Measurements from ENCODE around the gene IARS1. TPM values are rescaled to one million over a fixed set of nuclear protein-coding genes. Genes with fewer than 3 reads are reported as not detected.

IARS1 gene
- polyA plus RNA-seq, 4 donors, result 5.1 to 54.4 (median 28.4) TPM

- FAIRE-seq, result no peak
- no peak overlapping the region for H3K27ac ChIP-seq (ENCODE audit: low read depth in 1 of 3, low read length in 2 of 3)
- H3K4me1 ChIP-seq (ENCODE audit: control insufficient read depth in 3 of 3, insufficient read depth in 2 of 3, low read depth in 1 of 3, low read length in 2 of 3), result peaks cover 0 to 9% (median 0%) of the 10 kb centered on the region in 3 donors
- DNase-seq, result no peak
- no peak overlapping the region for H3K4me3 ChIP-seq (ENCODE audit: low read depth in 1 of 3, low read length in 3 of 3)
- no peaks in the 10 kb centered on the region for H3K27me3 ChIP-seq (ENCODE audit: control insufficient read depth in 3 of 3, insufficient read depth in 3 of 3, low read length in 3 of 3)
- WGBS, 3 donors, result 88 to 95% (median 89%) methylated on average over 4 of the region's 4 CpGs
- H3K9me3 ChIP-seq (ENCODE audit: control insufficient read depth in 2 of 2, insufficient read depth in 1 of 2, low read depth in 1 of 2, low read length in 1 of 2), result no peaks in the 10 kb centered on the region
- peaks cover 24 to 41% (median 30%) of the 10 kb centered on the region in 3 donors for H3K36me3 ChIP-seq (ENCODE audit: control insufficient read depth in 3 of 3, insufficient read depth in 2 of 3, low read depth in 1 of 3, low read length in 3 of 3)
Observed at GRCh38 chr9:92247296-92247695, 46.2 kb downstream of the IARS1 start.

DNA sequence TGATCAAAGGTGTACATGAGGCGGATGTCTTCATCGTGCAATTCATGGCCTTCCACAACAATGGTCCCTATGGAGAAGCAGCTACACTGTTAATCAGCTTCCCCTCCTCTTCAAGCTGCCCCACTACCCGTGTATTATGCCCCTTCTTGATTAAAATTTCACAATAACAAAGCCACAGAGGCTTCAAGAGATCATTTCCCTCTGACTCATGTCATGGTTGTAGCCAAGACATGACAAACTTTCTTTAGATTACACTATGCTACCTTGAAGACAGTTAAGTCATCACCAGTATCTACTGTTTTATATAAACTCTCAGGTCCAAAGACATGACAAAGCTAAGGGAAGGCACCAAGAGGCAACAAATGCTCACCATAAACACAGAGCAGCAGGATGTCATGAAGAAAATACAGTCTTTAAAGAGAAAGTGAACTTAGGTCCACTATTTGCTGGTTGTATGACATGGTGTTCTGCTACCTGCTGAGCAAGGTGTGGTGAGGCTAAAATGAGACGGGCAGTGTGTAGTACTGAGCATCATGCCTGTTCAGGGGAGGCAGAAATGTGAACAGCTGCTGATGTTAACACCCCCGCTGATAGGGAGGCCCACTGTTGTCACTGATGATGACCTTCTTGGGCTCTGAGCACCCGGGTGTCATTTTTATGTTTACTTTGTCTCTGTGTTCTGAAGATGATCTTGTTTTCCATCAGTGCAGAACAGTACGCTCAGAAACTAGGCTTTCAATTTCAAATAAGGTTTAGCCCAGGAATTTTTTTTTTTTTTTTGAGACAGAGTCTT is 48.3 kb downstream of the IARS1 start:
- WGBS, 3 donors, result 89 to 91% (median 89%) methylated on average over 7 of the region's 7 CpGs
- peaks cover 0 to 9% (median 0%) of the 10 kb centered on the region in 3 donors for H3K4me1 ChIP-seq (ENCODE audit: control insufficient read depth in 3 of 3, insufficient read depth in 2 of 3, low read depth in 1 of 3, low read length in 2 of 3)
- FAIRE-seq, result no peak

More for the DNA sequence above, 48.3 kb downstream of the IARS1 start:
- Histone ChIP-seq H3K9me3 (ENCODE audit: control insufficient read depth in 2 of 2, insufficient read depth in 1 of 2, low read depth in 1 of 2, low read length in 1 of 2) (no peaks in the 10 kb centered on the region), H3K4me3 (ENCODE audit: low read depth in 1 of 3, low read length in 3 of 3) (no peak overlapping the region), H3K36me3 (ENCODE audit: control insufficient read depth in 3 of 3, insufficient read depth in 2 of 3, low read depth in 1 of 3, low read length in 3 of 3) (peaks cover 25 to 40% (median 25%) of the 10 kb centered on the region in 3 donors), H3K27me3 (ENCODE audit: control insufficient read depth in 3 of 3, insufficient read depth in 3 of 3, low read length in 3 of 3) (no peaks in the 10 kb centered on the region), H3K27ac (ENCODE audit: low read depth in 1 of 3, low read length in 2 of 3) (no peak overlapping the region)
- no peak for DNase-seq

Other genes with a start within 250 kb of the IARS1 start
- 10 to 100 TPM; 13.4 to 86.5 (median 37.9) TPM for gene SPTLC1, start 178.3 kb downstream of the IARS1 start, polyA plus RNA-seq
- 10 to 100 TPM; 11.3 to 39.9 (median 13.1) TPM for gene NOL8, start 31.7 kb upstream of the IARS1 start, polyA plus RNA-seq
- 1 to 10 TPM in 2 of 4 donors, under 1 TPM in 2; 0.22 to 3.5 (median 2.0) TPM for gene CENPP, start 32.3 kb upstream of the IARS1 start, polyA plus RNA-seq
- gene OGN, start 110.9 kb upstream of the IARS1 start, polyA plus RNA-seq, result 10 to 100 TPM in 1 of 4 donors, 1 to 10 TPM in 2, not detected in 1; 1.1 to 59.2 (median 6.7) TPM
- gene OMD, start 130.8 kb upstream of the IARS1 start, polyA plus RNA-seq, result 1 to 10 TPM in 1 of 4 donors, under 1 TPM in 2, not detected in 1; 0.10 to 3.6 (median 0.27) TPM
- gene ASPN, start 188.8 kb upstream of the IARS1 start, polyA plus RNA-seq, result 1 to 10 TPM in 3 of 4 donors, under 1 TPM in 1; 0.22 to 8.9 (median 2.2) TPM
- 1 to 10 TPM; 1.9 to 6.0 (median 2.6) TPM for gene ECM2, start 242.3 kb upstream of the IARS1 start, polyA plus RNA-seq

Data from small intestine (tissue), 7 donors.